K562 (cell line): ENCODE data around the gene SIRT3. TPM values are rescaled to one million over a fixed set of nuclear protein-coding genes. Genes with fewer than 3 reads are reported as not detected.

Experiments used
- ATAC-seq: fragments of 200-7000 bp; cut with Tn5 transposase; 3 replicates; pipeline ENCODE4 v1.9.1; 2020; ENCODE audit warnings: moderate library complexity
- BruUV-seq: library from RNA; stranded (reverse); fragments of 400-500 nt; replicated peaks from 2 replicates; lab custom pipeline; 2021; lab: Mats Ljungman, UMichigan
- CTCF ChIA-PET: fragments of 300-600 bp; formaldehyde crosslinking; extraction: SDS; loops from one replicate; lab custom pipeline; 2021; ENCODE audit warnings: low intra/inter-chr PET ratio; lab: Yijun Ruan, JAX
- POLR2A ChIA-PET: fragments of 300-600, 350-650 bp; sonication (Branson Sonifier 250); formaldehyde crosslinking; extraction: SDS; loops from one replicate; lab custom pipeline; 2021; ENCODE audit warnings: antibody characterized with exemption, inconsistent platforms; lab: Yijun Ruan, JAX
- DNase-seq, 4 experiments: peaks; one replicate each; pipeline versions ENCODE4 v3.0.0 to v3.0.0-alpha.2; 2011 to 2018; ENCODE audit warnings: low spot score in 3 of 4, mixed read lengths in 3 of 4; ENCODE audit errors: extremely low read depth in 1 of 4
- FAIRE-seq: peaks from 2 replicates; lab custom pipeline; 2011; peaks lifted over from hg19 to GRCh38; lab: Jason Lieb, UNC
- H2AFZ ChIP-seq: 2 replicates; pipeline ENCODE4 v1.6.0; 2011; ENCODE audit warnings: low read depth, low read length, control low read depth, inconsistent platforms
- H3K27ac ChIP-seq: fragments of 200-600 bp; 3 replicates; pipeline ENCODE4 v1.8.0; 2011; ENCODE audit warnings: low read depth, mild to moderate bottlenecking, control low read depth, inconsistent platforms, low read length, moderate library complexity, mixed read lengths; ENCODE audit errors: extremely low read depth
- H3K27me3 ChIP-seq, 2 experiments: fragments of 300-600 bp in 1 of 2; 2 replicates in 1 of 2; 3 replicates in 1 of 2; pipeline versions ENCODE4 v1.6.0 to v1.8.0; 2011; ENCODE audit warnings: inconsistent platforms in 2 of 2, low read length in 2 of 2, mild to moderate bottlenecking in 1 of 2, mixed read lengths in 1 of 2, moderate library complexity in 1 of 2; ENCODE audit not compliant: control insufficient read depth in 2 of 2, insufficient read depth in 2 of 2
- H3K36me3 ChIP-seq: fragments of 300-600 bp; 3 replicates; pipeline ENCODE4 v1.8.0; 2011; ENCODE audit warnings: mild to moderate bottlenecking, low read length, inconsistent platforms; ENCODE audit not compliant: control insufficient read depth, insufficient read depth
- H3K4me1 ChIP-seq, 2 experiments: fragments of 200-600 bp in 1 of 2; replicated peaks in 1 of 2; 2 replicates in 1 of 2; 3 replicates in 1 of 2; pipeline versions ENCODE4 v1.5.1 to v1.8.0; 2011; ENCODE audit warnings: inconsistent platforms in 2 of 2, low read length in 2 of 2, mild to moderate bottlenecking in 1 of 2, mixed read lengths in 1 of 2, moderate library complexity in 1 of 2; ENCODE audit not compliant: control insufficient read depth in 2 of 2, insufficient read depth in 2 of 2
- H3K4me2 ChIP-seq: 2 replicates; pipeline ENCODE4 v1.6.1; 2011; ENCODE audit warnings: low read length, control low read depth, inconsistent platforms, mixed read lengths; ENCODE audit not compliant: insufficient read depth
- H3K4me3 ChIP-seq: fragments of 200-600 bp; sonication (generic), shearing (Covaris generic); 2 replicates; pipeline ENCODE4 v1.5.1; 2016; ENCODE audit warnings: control low read depth, inconsistent platforms
- H3K79me2 ChIP-seq: fragments of 200-600 bp; 3 replicates; pipeline ENCODE4 v1.8.0; 2011; ENCODE audit warnings: low read length, inconsistent platforms; ENCODE audit not compliant: control insufficient read depth, insufficient read depth
- H3K9ac ChIP-seq, 2 experiments: 2 replicates each; pipeline versions ENCODE4 v1.6.0 to v1.6.1; 2011; ENCODE audit warnings: low read depth in 2 of 2, low read length in 2 of 2, control low read depth in 1 of 2, inconsistent platforms in 1 of 2, mild to moderate bottlenecking in 1 of 2, mixed read lengths in 1 of 2; ENCODE audit not compliant: insufficient read depth in 1 of 2
- H3K9me1 ChIP-seq: one replicate; pipeline ENCODE4 v1.6.0; 2011; ENCODE audit warnings: inconsistent platforms, mild to moderate bottlenecking, low read length, moderate library complexity; ENCODE audit not compliant: control insufficient read depth, insufficient read depth
- H3K9me3 ChIP-seq: replicated peaks from 2 replicates; pipeline ENCODE4 v1.5.1; 2011; ENCODE audit warnings: low read depth, low read length, inconsistent platforms; ENCODE audit not compliant: control insufficient read depth, insufficient read depth
- H4K20me1 ChIP-seq: replicated peaks from 2 replicates; pipeline ENCODE4 v1.6.1; 2011; ENCODE audit warnings: low read length, inconsistent platforms, mixed read lengths; ENCODE audit not compliant: control insufficient read depth, insufficient read depth
- BRCA1 ChIP-seq, 2 experiments: fragments of 450-650 bp in 1 of 2; sonication (generic) in 1 of 2; formaldehyde crosslinking in 1 of 2; IDR thresholded peaks; 2 replicates each; pipeline versions ENCODE4 v1.5.0 to v1.6.1; 2017 to 2020; ENCODE audit warnings: mild to moderate bottlenecking in 1 of 2, missing genetic modification reagents in 1 of 2
- CBX5 ChIP-seq: IDR thresholded peaks from 2 replicates; pipeline ENCODE4 v1.6.1; 2014; ENCODE audit warnings: low read depth, borderline replicate concordance
- E2F3 ChIP-seq: fragments of 250-450 bp; sonication (Bioruptor Pico); IDR thresholded peaks from 2 replicates; pipeline ENCODE4 v1.4.0; 2020; ENCODE audit warnings: mild to moderate bottlenecking
- E2F8 ChIP-seq: fragments of 450-650 bp; IDR thresholded peaks from 2 replicates; pipeline ENCODE4 v1.7.1; 2018; ENCODE audit warnings: mild to moderate bottlenecking, low read depth; ENCODE audit not compliant: partially characterized antibody
- HDAC2 ChIP-seq: fragments of 450-650 bp; IDR thresholded peaks from 2 replicates; pipeline ENCODE4 v1.6.1; 2016; ENCODE audit warnings: mild to moderate bottlenecking
- POLR2G ChIP-seq: fragments of 200-400 bp; formaldehyde crosslinking; IDR thresholded peaks from 2 replicates; pipeline ENCODE4 v1.6.1; 2017; ENCODE audit warnings: low read depth, mild to moderate bottlenecking, antibody characterized with exemption, low read length, moderate library complexity
- WGBS: fragments of 100-300 bp; shearing (Covaris generic); methylation state at CpG from one replicate; pipeline ENCODE4 v1.1.6; 2016; ENCODE audit warnings: low coverage, mixed read lengths; ENCODE audit not compliant: insufficient coverage; ENCODE audit errors: missing lambda C conversion rate; 5-methylcytosine and 5-hydroxymethylcytosine counted together
- in situ Hi-C: fragments of 300-500 bp; cut with MboI; formaldehyde crosslinking; loops from 4 replicates; pipeline ENCODE4 v1.15.0; 2018; ENCODE audit warnings: inconsistent platforms, mixed read lengths
- intact Hi-C: fragments of 100-400 bp; cut with micrococcal nuclease; formaldehyde crosslinking; loops from 2 replicates; pipeline ENCODE4 v1.14.2; 2022
- polyA plus RNA-seq, 8 experiments: library from polyadenylated mRNA; depleted of rRNA in 4 of 8; stranded (reverse) in 5 of 8; unstranded in 3 of 8; fragments of >200 nt; fragmentation: Nextera tagmentation in 2 of 8; fragmentation: Illumina TruSeq in 1 of 8; extraction: Ambion mirVana in 2 of 8; extraction: Trizol in 1 of 8; gene quantifications; 2 replicates each; pipeline versions ENCODE4 v1.2.1 to v1.2.3, GENCODE V29; 2011 to 2014; ENCODE audit warnings: inconsistent platforms in 1 of 8, missing spikeins in 1 of 8
- total RNA-seq, 7 experiments: library from RNA; depleted of rRNA in 6 of 7; stranded (reverse); fragments of >200 nt in 6 of 7; fragmentation: Illumina TruSeq in 2 of 7; extraction: Trizol in 2 of 7; gene quantifications; 2 replicates each; pipeline versions ENCODE4 v1.2.1 to v1.2.3, GENCODE V29; 2011 to 2021; ENCODE audit warnings: low replicate concordance in 1 of 7
- TF ChIP-seq, protein P1 (sequence below), 2 experiments: IDR thresholded peaks; 2 replicates each; pipeline ENCODE4 v1.6.1; 2011; ENCODE audit warnings: borderline replicate concordance in 1 of 2, control low read depth in 1 of 2, low read depth in 1 of 2, low read length in 1 of 2, mild to moderate bottlenecking in 1 of 2, mixed read lengths in 1 of 2, moderate library complexity in 1 of 2; ENCODE audit not compliant: insufficient read depth in 1 of 2, insufficient read length in 1 of 2, poor library complexity in 1 of 2, severe bottlenecking in 1 of 2; ENCODE audit errors: extremely low read depth in 1 of 2
- TF ChIP-seq, protein P2 (sequence below), 2 experiments: IDR thresholded peaks in 1 of 2; conservative IDR thresholded peaks in 1 of 2; 2 replicates each; pipeline ENCODE4 v1.6.1; 2016; ENCODE audit warnings: low read depth in 2 of 2, mild to moderate bottlenecking in 1 of 2, missing compliant biosample characterization in 1 of 2, missing genetic modification characterization in 1 of 2, moderate library complexity in 1 of 2
- TF ChIP-seq, protein P3 (sequence below): sonication (generic); formaldehyde crosslinking; IDR thresholded peaks from 2 replicates; pipeline ENCODE4 v1.8.1; 2023; ENCODE audit warnings: mild to moderate bottlenecking, missing genetic modification reagents

The SIRT3 gene
- total and polyA plus RNA-seq, 9 of the 15 experiments (the other 6 are each of a cell fraction or from before 2014, with no cell fraction given): 1.9 to 27.5 (median 14.5) TPM

- no TSS peak for BruUV-seq
- Histone ChIP-seq H2AFZ (no peak overlapping the region), H3K79me2 (peaks cover 64% of the 10 kb centered on the region), H3K27ac (peak overlapping the region; percentile 93; the same call in 2 of the 3 replicates), H3K9me1 (peaks cover 10% of the 10 kb centered on the region), H3K27me3 (no peaks in the 10 kb centered on the region; a peak in 1 of 5 replicates), H3K4me2 (peak overlapping the region; percentile 92), H3K4me3 (peak overlapping the region; percentile 96), H3K9ac (peak overlapping the region; percentile 97 to 98), H3K36me3 (peaks cover 77% of the 10 kb centered on the region), H3K4me1 (peaks cover 25 to 54% of the 10 kb centered on the region in 2 experiments; a peak in 4 of 5 replicates), H3K9me3 (no peaks in the 10 kb centered on the region), H4K20me1 (peaks cover 30% of the 10 kb centered on the region; the same call in 1 of the 2 replicates)
- FAIRE-seq (no peak), DNase-seq (no peak), ATAC-seq (no peak)
- in situ Hi-C loops (loop anchor here (10.0 kb wide), 1 partner anchor 155 kb away; the partner anchor contains the start of gene B4GALNT4), intact Hi-C loops (no loop called here)
- CTCF ChIA-PET: no interaction called here
- POLR2A ChIA-PET: interaction anchor here (0.6 to 3.1 kb wide), 3 partner anchors 8 to 155 kb away, joined by 3 to 63 read pairs (median 3); no protein-coding TSS in a partner anchor
- 60% methylated on average over 23 of the region's 29 CpGs for WGBS
- TF ChIP-seq, protein P1, sequence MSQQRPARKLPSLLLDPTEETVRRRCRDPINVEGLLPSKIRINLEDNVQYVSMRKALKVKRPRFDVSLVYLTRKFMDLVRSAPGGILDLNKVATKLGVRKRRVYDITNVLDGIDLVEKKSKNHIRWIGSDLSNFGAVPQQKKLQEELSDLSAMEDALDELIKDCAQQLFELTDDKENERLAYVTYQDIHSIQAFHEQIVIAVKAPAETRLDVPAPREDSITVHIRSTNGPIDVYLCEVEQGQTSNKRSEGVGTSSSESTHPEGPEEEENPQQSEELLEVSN (IDR thresholded peaks at IDR 0.05; ENCODE audit: borderline replicate concordance in 1 of 2, extremely low read depth in 1 of 2, insufficient read depth in 1 of 2, insufficient read length in 1 of 2, low read depth in 1 of 2, low read length in 1 of 2, poor library complexity in 1 of 2, severe bottlenecking in 1 of 2): peak in 1 of 2 experiments; percentile 20
- TF ChIP-seq, protein P2, sequence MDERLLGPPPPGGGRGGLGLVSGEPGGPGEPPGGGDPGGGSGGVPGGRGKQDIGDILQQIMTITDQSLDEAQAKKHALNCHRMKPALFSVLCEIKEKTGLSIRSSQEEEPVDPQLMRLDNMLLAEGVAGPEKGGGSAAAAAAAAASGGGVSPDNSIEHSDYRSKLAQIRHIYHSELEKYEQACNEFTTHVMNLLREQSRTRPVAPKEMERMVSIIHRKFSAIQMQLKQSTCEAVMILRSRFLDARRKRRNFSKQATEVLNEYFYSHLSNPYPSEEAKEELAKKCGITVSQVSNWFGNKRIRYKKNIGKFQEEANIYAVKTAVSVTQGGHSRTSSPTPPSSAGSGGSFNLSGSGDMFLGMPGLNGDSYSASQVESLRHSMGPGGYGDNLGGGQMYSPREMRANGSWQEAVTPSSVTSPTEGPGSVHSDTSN (CRISPR knock-in tag; IDR thresholded peaks at IDR 0.05; ENCODE audit: low read depth): 0 out of 2 replicates have a peak, but pooled peaks have one; percentile 6
- TF ChIP-seq, protein P2 (tag; conservative IDR thresholded peaks at IDR 0.05; ENCODE audit: low read depth): no peak
- TF ChIP-seq E2F3 (CRISPR knock-in tag) (no peak), HDAC2 (no peak), E2F8 (no peak), POLR2G (0 out of 2 replicates have a peak, but pooled peaks have one; percentile 41), BRCA1 (IDR thresholded peaks at IDR 0.05) (no peak), BRCA1 (CRISPR knock-in tag; IDR thresholded peaks at IDR 0.05) (0 out of 2 replicates have a peak, but pooled peaks have one; percentile 13), CBX5 (no peak)
- TF ChIP-seq, protein P3, sequence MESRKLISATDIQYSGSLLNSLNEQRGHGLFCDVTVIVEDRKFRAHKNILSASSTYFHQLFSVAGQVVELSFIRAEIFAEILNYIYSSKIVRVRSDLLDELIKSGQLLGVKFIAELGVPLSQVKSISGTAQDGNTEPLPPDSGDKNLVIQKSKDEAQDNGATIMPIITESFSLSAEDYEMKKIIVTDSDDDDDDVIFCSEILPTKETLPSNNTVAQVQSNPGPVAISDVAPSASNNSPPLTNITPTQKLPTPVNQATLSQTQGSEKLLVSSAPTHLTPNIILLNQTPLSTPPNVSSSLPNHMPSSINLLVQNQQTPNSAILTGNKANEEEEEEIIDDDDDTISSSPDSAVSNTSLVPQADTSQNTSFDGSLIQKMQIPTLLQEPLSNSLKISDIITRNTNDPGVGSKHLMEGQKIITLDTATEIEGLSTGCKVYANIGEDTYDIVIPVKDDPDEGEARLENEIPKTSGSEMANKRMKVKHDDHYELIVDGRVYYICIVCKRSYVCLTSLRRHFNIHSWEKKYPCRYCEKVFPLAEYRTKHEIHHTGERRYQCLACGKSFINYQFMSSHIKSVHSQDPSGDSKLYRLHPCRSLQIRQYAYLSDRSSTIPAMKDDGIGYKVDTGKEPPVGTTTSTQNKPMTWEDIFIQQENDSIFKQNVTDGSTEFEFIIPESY: peak; percentile 65; the same call in 1 of the 2 replicates
These were observed 26.6 kb downstream of the SIRT3 start for GRCh38 chr11:209275-210121.
